ENCODE results near the gene RNU5D-1.
"Not testable (repeated sequence)": the region's sequence is repeated elsewhere in the genome, so short reads cannot be mapped to it uniquely, and the experiment has no call there.

RNU5D-1 gene

DNA sequence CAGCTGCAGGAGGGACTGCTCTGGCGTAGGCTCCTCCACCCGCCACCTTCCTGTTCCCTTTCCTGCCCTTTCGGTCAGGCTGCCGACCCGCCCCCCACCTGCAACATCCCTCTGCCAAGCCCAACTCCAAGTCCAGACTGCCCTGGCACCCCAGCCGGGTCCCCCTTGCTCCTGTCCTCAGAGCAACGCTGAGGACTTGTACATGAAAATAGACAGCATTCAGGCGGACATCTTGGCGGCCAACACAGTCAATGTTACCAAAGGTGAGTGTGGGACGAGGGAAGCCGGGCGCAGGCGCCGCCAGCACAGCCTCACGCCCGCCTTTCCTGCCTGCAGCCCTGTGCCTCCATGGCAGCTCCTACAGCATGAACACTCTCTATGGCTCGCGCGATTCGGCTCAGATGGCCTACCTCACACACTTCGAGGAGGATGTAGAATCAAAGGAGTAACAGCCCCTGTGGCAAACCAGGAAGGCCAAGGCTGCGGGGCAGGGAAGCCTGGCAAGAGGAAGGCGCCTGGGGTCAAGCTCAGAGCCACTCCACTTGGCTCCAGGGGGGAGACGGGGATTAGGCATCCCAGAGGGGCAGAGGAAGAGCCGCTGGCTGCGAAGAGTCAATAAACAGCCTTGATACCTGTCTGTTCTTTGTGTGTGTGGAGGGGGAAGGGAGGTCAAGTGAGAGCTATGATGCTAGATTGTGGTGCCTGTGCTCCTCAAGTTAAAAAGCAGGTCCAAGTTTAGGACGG is 5.8 kb downstream of the RNU5D-1 start:
- no peak for DNase-seq

DNA sequence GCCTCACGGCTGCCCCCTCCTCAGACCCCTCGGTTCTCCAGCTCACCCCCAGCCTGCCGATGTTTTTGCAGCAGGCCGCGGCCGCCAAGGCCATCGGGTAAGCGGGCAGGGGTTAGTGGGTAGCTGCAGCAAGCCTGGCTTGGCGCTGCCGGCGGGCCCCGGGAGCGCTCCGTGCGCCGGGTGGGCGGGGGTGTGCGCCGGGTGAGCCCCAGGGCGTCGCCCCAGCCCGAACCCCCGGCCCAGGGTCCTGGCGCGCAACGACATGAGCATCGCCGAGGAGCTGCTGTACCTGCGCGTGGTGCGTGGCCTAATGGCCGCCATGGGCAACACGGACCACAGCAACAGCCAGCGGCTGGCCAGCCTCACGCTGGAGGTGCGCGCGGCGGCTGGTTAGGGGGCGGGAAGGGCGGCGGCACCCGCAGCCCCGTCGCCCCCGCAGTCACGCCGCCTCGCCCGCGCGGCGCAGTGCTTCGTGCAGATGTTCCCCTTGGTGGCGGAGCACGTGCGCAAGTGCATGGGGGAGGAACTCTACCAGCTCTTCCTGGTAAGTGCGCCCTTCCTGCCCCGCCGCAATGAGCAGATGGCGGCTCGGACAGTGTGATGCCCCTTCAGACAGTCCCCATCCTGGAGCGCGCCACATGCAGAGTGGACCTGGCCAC is 6.5 kb downstream of the RNU5D-1 start:
- DNase-seq = no peak

DNA sequence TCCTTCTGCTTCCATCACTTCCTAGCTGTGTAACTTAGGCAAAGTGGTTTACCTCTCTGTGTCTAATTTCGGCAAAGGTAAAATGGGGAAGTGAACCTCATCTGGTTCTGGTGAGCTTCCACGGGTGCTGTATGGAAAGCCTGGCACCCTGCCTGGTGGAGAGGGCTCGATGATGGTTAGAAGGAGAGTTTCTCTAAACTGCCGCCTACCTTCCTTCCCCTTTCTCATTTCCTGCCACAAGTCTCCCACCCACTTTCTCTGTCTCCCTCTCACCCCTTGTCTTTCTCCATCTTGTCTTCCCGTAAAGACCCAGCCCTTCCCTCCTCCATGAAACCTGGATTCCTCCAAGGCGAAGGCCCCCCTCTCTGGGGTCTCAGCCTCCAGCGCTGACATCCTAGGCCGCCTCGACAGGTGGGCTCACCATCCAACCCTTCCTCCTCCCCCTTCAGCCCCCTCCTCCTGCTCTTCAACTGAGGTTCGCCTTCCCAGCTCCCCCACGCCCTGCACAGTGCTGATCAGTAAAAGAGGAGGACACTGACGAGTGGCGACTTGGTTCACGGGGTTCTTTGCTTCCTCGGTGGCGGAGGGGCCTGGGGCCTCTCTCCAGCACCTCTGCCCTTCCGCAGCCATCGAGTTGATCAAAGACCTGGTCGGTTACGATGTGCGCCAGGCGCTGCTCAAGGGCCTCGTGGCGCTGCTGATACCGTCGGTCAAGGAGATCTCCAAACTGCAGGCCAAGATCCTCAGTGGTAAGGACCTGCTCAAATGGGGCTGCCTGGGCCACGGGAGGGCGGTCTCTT is 7.3 kb downstream of the RNU5D-1 start:
- peak; percentile 25 for DNase-seq

DNA sequence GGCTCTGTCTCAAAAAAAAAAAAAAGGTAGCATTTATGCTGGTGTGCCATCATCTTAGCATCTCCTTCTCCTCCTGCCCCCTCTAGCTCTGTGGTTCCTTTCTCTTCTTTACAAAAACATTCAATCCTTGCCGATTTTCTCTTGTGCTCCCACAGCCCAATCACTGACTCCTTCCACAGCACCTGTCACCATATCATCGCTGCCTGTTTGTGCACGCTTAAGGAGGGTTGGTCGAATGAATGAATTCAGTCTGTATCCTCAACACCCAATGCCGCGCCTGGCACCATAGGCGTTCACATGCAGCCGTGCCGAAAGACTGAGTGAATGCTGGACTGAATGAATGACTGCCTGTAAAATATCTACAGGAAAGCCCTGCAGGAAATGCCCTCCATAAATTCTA is 7.9 kb downstream of the RNU5D-1 start:
- no peak for DNase-seq

DNA sequence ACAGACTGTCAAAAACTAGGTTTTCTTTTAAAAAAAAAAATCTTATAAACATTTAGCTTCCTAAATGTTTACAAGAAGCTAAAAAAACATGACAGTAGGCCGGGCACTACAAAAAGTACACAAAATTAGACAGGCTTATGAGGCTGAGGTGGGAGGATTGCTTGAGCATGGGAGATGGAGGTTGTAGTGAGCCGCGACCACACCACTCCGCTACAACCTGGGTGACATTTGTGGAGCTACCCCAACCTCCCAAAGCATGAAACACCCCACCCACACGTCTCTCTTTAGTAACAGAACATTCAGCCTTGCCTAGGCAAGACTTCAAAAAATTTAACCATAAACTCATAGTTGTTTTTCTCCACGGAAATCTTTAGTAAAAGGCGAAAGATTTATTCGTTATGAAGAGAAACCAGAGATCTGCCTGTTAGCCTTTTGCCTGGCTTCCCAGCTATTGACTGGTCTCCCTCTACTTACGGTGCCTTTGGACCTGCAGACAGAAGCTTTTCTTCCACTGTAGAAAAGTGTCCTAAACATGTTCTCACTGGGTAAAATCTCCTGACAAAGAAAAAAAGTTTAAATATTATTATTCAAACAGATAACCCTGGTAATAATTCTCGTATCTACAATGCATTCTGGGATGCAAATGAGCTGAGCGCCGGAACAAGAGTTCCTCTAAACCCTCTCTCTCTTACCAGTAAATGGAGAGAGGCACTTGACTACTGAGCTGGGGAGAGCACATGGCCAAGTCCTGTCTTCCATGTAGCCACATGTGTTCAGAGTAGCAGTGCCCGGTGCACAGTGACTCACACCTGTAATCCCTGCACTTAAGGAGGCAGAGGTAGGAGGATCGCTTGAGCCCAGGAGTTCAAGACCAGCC is 9.2 kb downstream of the RNU5D-1 start:
- peak; percentile 81 for DNase-seq

DNA sequence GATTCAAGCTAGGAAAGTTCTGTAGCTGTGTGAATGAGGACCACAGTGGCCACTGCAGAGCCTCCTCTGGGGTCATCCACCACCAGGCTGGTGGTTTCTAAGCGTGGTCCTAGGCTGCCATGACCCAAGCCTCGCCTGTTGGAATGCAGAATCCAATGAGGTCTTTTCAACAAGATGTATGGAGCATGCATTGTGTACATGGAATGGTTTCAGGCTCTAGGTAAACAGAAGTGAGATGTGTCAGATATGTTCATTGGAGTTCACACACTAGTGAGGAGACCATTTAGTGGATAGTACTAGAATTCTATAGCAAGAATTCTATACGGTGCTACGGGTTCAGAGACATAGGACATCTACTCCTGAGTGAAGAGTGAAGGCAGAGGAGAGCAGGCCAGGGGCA is 10.7 kb downstream of the RNU5D-1 start:
- DNase-seq = no peak

DNA sequence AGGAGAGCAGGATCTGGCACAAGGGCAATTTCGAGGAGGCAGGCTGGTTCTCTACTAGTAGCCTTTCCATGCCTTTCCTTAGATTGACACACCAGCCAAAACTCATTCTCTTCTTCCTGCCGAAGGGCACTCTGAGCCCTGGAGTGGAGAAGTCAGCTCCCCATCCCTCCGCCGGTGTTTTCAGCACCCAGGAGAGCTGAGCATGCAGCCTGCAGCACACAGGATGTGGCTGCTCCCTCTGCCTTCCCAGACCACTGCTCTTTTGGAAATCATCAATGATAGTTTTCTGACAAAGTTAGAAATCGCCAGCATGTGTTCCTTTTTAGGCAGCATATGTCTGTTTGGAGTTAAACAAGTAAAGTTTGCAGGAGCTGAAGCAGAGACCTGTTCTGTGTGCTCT is 11.7 kb downstream of the RNU5D-1 start:
- DNase-seq = no peak

DNA sequence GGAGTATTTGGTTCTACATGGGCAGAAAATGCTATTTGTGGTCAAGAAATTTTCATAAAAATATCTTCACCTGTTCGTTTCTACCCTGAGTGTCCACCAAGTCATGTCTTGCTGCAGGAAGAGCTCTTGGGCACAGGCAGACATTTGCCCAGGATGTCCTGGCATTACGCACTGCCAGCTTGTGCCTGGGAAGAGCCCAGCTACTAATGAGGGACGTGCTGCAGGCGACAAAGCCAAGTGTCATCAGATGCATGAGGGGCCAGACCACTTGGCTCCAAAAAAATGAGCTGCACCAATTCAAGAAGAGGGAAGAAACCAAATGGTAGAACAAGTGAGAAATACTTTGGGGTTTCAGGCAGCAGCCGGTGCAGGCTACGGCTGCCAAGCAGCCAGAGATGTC is 12.9 kb downstream of the RNU5D-1 start:
- no peak for DNase-seq

DNA sequence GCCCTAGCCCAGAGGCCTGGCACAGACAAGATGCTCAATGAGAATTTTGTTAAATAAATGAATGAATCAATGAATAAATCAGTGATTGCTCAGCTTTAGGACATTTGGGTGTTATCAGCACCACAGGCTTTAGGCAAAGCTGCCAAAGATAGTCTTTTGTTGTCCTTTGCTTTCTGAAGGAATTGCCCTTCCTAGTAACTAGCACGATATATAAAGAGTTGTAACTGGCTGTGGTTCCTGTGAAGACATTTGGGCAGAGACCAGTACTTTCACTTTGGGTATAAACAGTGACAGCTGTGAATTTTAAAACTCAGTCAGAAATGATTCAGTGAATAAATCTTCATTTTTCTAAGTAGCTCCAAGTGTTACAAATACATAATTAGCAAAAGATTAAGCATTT is 13.3 kb downstream of the RNU5D-1 start:
- no peak for DNase-seq

DNA sequence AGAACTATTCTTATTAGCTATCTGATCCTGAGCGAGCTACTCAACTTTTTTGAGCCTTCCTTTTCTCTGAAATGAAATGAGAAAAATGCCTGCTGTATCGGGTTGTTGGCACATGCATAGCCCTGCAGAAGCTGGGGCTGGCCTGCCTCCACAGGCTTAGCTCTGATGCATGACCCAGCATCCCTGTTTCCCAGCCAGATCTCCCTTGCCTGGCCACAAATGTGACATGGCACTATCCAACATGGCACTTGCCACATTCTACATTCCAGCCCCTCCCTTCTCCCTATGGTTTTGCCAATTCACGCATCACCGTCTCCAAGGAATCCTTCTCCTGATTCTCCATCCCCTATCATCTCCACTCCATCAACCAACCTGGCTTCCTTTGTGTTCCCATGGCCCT is 13.8 kb downstream of the RNU5D-1 start:
- no peak for DNase-seq

DNA sequence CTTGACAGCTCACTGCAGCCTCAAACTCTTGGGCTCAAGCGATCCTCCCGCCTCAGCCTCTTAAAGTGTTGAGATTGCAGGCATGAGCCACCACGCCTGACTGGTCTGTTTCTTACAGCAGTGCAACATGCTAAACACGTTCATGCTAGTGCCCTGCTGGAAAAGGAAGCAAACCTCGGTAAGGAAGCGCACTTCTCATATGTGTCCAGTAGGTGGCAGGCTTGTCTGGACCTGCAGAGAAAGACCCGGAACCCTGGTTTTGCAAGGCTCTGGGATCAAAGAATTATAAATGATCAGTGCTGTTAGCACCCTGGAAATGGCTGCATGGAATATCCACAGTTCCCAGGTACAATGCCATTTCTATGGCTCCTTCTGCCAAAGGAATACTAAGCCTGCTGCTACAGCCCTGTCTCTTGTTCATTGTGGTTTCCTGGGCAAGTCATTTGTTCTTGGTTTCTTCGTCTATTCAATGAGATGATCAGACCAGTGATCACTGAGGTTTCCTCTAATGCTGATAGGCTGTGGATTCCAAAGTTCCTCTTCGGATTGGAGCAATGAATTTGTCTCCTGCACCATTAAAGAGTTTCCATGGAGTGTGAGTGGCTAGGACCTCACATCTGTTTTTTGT is 15.9 kb downstream of the RNU5D-1 start:
- DNase-seq = peak; percentile 32

DNA sequence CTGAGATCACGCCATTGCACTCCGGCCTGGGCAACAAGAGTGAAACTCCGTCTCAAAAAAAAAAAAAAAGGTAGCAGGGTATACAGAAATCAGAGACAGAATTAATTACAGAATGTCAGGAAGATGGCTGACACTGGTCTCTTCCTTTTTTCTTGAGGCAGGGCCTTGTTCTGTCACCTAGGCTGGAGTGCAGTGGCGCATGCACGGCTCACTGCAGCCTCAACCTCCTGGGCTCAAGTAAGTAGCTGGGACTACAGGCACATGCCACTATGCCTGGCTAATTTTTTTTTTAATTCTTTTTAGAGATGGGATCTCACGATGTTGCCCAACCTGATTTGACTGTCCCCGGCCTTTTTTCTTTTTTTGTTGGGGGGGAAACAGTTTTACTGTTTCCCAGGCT is 16.4 kb downstream of the RNU5D-1 start:
- no peak for DNase-seq

DNA sequence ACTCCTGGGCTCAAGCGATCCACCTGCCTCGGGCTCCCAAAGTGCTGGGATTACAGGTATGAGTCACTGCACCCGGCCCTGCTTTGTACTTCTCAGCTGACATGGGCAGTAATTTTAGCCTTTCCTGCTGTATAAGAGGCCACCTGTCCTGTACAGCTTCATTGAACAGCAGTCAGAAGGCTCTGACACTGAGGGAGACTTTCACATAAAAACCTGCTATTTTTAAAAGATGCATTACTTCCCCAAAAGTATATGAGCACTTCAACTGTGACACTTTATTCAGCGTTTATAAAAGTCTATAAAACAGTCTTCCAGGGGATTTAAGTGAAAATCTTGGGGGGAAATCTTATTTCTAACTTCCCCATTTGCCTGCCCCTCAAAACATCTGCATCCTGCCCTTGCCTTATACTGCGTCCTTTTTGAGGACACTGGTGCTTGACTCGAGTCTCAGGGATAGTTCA is 17.6 kb downstream of the RNU5D-1 start:
- no peak for DNase-seq

DNA sequence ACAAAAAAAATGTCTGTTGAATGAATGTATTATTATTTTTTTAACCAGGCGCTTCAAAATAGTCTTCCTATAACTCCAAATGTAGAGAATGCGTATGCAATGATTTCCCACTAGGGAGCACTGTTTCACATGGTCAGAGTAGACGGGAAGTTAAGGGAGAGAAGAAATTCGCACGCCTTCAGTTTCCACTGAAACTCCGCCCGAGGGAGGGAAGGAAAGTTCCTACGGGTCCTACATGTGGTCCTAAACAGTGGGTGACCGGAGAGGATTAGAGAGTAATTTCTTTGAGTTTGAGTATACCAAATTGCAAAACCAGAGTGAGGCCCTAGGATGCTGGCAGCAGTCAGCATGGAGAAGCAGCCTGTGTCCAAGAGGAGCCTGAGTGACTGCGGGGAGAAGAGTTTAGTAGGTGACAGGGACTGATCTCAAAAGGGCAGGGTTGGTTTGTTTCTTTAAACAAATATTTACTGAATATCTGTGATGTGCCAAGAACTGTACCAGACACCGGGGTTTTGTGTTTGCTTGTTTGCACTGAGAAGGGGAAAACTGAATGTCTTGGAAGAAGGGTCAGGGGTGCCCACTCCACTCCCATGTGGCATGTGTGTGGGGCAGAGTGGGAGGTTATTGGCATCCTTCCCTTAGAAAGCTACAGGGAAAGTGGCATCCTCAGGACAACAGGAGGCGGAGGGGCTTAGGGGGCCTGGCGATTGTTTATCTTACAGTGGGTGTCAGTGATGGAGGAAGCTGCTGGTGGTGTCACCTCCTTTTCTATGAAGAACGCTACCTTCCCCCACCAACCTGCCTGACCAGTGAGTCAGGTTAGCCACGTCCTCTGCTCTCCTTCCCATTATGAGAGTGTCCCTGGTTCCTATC is 22.8 kb downstream of the RNU5D-1 start:
- no peak for DNase-seq

DNA sequence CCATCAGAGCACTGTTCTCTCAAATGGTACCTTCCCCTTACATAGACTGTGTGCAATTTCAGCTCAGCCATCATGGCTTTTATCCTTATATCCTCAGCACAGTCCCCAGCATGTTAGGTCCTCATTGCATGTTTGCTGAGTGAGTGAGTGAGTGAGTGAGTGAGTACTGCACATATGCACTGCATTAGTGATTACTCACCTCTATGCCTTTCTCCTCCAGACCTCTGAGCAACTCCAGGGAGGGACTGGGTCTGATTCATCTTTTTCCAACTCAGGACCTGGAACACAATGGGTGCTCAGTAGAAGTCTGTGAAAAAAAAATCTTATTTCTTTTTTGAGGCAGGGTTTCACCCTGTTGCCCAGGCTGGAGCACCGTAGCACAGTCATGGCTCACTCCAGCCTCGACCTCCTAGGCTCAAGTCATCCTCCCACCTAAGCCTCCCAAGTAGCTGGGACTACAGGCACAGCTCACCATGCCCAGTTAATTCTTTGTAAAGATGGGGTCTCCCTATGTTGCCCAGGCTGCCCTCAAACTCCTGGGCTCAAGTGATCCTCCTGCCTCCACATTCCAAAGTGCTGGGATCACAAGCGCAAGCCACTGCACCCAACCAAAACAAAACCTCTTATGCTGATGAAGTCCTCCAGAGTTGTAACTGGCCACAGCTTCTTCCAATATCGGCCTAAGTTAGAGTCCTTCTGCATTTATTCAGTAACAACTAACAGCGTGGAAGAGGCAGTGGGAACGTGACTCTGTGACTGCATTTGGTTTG is 23.7 kb downstream of the RNU5D-1 start:
- no peak for DNase-seq

DNA sequence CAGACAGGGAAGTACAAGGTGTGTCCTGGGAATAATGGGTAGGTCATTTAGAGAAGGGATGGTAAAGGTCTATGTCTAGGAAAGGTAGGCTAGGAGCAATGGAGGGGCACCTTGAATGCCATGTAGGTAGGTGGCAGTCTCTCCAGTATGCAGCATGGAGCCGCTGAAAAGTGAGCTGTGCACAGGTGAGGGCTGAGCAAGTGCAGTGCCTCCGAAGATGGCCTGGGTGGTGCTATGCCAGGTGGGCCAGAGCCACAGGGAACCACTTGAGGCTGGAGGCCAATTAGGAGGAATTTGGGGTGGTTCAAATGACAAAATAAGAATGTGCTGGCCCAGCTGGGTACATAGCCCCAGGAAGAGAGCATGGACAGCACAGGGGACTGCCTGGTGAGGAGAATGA is 25.0 kb downstream of the RNU5D-1 start:
- DNase-seq = no peak

DNA sequence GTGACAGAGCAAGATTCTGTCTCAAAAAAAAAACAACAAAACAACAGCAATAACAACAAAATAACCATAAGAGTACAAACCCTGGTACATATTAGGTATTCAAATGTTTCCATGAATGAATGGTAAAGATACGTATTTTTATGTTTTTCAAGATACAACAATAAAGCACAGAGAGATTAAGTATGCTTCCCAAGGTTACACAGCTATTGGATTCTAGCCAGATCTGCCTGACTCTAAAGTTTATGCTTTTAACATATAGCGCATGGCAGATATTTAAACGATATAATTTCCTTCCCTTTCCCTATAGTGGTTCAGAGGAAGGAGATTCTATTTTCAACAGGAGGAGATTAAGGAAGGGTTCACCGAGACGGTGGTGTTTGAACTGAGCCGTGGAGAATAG is 25.5 kb downstream of the RNU5D-1 start:
- no peak for DNase-seq

DNA sequence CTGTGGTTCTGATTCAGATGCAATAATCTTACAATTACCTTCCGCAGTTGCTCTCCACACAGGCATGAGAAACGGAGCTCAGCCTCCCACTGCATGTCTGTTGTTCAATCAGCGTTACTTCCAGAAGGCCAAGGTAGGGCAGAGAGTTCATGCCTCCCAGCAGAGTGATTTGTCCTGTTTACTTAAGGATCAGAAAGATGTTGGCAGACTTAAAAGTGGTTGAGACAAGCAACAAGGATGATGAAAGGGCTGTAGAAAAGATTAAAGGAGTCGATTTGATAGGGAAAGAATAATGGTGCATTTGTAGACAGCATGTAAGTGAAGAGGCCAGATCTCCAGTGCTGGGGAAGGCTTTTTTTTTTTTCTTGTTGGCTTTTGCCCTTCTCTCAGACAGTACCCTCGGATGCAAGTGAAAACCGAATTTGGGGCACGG is 29.8 kb downstream of the RNU5D-1 start:
- no peak for DNase-seq

DNA sequence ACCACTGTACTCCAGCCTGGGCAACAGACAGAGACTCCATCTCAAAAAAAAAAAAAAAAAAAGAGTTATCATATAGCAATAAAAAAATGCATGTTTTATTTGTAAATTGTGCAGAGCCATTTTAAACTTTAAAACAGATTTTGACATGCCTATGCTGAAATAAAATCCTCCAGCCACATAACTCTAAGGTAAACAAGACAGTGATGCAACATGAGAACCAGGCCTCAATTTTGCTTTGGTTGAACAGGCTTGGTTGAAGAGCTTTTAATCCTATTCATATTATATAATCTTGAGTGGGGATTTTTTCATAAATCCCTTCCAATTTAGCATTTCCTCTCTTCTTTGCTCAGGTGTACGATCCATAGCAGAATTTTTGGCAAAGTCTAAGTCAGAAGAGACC is 30.4 kb downstream of the RNU5D-1 start:
- no peak for DNase-seq

DNA sequence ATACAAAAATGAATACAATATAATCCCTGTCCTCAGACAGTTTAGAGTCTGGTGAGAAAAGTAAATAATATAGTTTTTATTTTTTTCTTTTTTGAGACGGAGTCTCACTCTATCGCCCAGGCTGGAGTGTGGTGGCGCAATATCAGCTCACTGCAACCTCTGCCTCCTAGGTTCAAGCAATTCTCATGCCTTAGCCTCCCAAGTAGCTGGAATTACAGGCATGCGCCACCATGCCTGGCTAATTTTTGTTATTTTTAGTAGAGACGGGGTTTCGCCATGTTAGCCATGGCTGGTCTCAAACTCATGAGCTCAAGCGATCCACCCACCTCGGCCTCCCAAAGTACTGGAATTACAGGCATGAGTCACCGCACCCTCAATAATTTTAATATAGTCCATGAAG is 31.6 kb downstream of the RNU5D-1 start:
- DNase-seq = not testable (repeated sequence)

DNA sequence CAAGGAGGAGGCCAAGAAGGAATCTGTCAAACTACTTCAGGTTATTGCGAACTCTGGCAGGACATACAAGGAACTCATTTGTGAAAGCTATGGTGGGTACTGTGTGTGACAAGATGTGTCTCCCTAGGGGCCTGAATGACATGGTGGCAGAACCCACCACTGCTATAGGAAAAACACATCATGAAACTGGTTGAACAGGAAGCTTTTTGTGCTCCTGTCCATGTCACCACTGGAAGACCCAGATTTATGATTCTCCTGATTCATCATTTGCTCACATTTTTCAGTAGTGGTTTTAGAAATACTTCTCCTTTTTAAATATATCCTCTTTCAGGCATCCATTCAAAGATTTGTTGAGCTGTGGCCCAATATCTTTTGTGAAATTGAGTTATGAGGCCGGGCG is 32.8 kb downstream of the RNU5D-1 start:
- DNase-seq = no peak

Data from stimulated activated naive CD4-positive, alpha-beta T cell treated with Interleukin-2 at 50 U/mL for 16 hours (primary cell).